ENCODE data around the gene PLA2G6. TPM values are rescaled to one million over a fixed set of nuclear protein-coding genes. Genes with fewer than 3 reads are reported as not detected.

PLA2G6 gene
- total RNA-seq, 1 donor from 2014 or later = 13.5 TPM

GRCh38 chr22:38085501-38085900 is 96.1 kb downstream of the PLA2G6 start:
- DNase-seq (ENCODE audit: low read depth) = no peak
- H3K4me3 ChIP-seq (ENCODE audit: low read depth, low read length) = no peak overlapping the region
- no peak for TF ChIP-seq CTCF (conservative IDR thresholded peaks at IDR 0.05; ENCODE audit: low read depth, low read length)

GRCh38 chr22:38085056-38085455 is 96.6 kb downstream of the PLA2G6 start:
- H3K4me3 ChIP-seq (ENCODE audit: low read depth, low read length) = no peak overlapping the region
- DNase-seq (ENCODE audit: low read depth) = no peak
- no peak for TF ChIP-seq CTCF (conservative IDR thresholded peaks at IDR 0.05; ENCODE audit: low read depth, low read length)

- no peak within 1 kb of the TSS for H3K4me3 ChIP-seq (ENCODE audit: low read depth, low read length)
- TF ChIP-seq CTCF (conservative IDR thresholded peaks at IDR 0.05; ENCODE audit: low read depth, low read length) = no peak
- no peak for DNase-seq (ENCODE audit: low read depth)
These were observed 97.5 kb downstream of the PLA2G6 start, which contains the start of gene SLC16A8 for GRCh38 chr22:38083931-38084631. SLC16A8 (minus strand) TSS chr22:38084184; CDS start chr22:38082873, 1,311 bp downstream.

GRCh38 chr22:38082986-38083710 is 98.5 kb downstream of the PLA2G6 start:
- no peak overlapping the region for H3K4me3 ChIP-seq (ENCODE audit: low read depth, low read length)
- DNase-seq (ENCODE audit: low read depth) = no peak
- no peak for TF ChIP-seq CTCF (conservative IDR thresholded peaks at IDR 0.05; ENCODE audit: low read depth, low read length)

- no peak overlapping the region for H3K4me3 ChIP-seq (ENCODE audit: low read depth, low read length)
- no peak for DNase-seq (ENCODE audit: low read depth)
- no peak for TF ChIP-seq CTCF (conservative IDR thresholded peaks at IDR 0.05; ENCODE audit: low read depth, low read length)
These were observed 99.4 kb downstream of the PLA2G6 start for GRCh38 chr22:38081941-38082828.

- H3K4me3 ChIP-seq (ENCODE audit: low read depth, low read length) = peak overlapping the region; percentile 8
- DNase-seq (ENCODE audit: low read depth) = no peak
- no peak for TF ChIP-seq CTCF (conservative IDR thresholded peaks at IDR 0.05; ENCODE audit: low read depth, low read length)
These were observed 100.0 kb downstream of the PLA2G6 start for GRCh38 chr22:38081636-38081940.
